A549 (cell line): Measurements from ENCODE around the gene KIT. TPM values are rescaled to one million over a fixed set of nuclear protein-coding genes. Genes with fewer than 3 reads are reported as not detected.

Experiments used
- ATAC-seq, 2 experiments: fragments of 200-7000 bp in 1 of 2; fragments of >200 bp in 1 of 2; cut with Nextera tagmentation in 1 of 2; cut with Tn5 transposase in 1 of 2; 3 replicates each; pipeline versions ENCODE4 v1.8.0 to v1.9.1; 2018 to 2020; ENCODE audit warnings: mild to moderate bottlenecking in 1 of 2, moderate library complexity in 1 of 2
- CTCF ChIA-PET: fragments of 300-600 bp; sonication (Branson Sonifier 250); formaldehyde crosslinking; extraction: SDS; loops from one replicate; lab custom pipeline; 2021; ENCODE audit warnings: antibody characterized with exemption, inconsistent platforms; lab: Yijun Ruan, JAX
- POLR2A ChIA-PET: fragments of 350-600 bp; formaldehyde crosslinking; extraction: SDS; loops from one replicate; lab custom pipeline; 2021; ENCODE audit warnings: antibody characterized with exemption, inconsistent platforms; lab: Yijun Ruan, JAX
- DNase-seq, 2 experiments: peaks; one replicate each; pipeline versions ENCODE4 v3.0.0 to v3.0.0-alpha.2; 2011 to 2016; ENCODE audit warnings: low read depth in 1 of 2, low spot score in 1 of 2
- FAIRE-seq: peaks from 2 replicates; lab custom pipeline; 2011; peaks lifted over from hg19 to GRCh38; lab: Jason Lieb, UNC
- H3K27ac ChIP-seq, 2 experiments: fragments of >200 bp; sonication (Bioruptor Twin); formaldehyde crosslinking; 3 replicates each; pipeline ENCODE4 v1.5.1; 2016 to 2017
- H3K4me1 ChIP-seq: fragments of >200 bp; sonication (Bioruptor Twin); formaldehyde crosslinking; 3 replicates; pipeline ENCODE4 v1.6.1; 2016
- H3K4me2 ChIP-seq: fragments of >200 bp; sonication (Bioruptor Twin); formaldehyde crosslinking; 3 replicates; pipeline ENCODE4 v1.6.1; 2016
- H3K4me3 ChIP-seq: fragments of >200 bp; sonication (Bioruptor Twin); formaldehyde crosslinking; 3 replicates; pipeline ENCODE4 v1.5.1; 2016
- H3K9me3 ChIP-seq: fragments of >200 bp; sonication (Bioruptor Twin); formaldehyde crosslinking; 3 replicates; pipeline ENCODE4 v1.6.1; 2016
- FOSL2 ChIP-seq, 2 experiments: fragments of 450-650 bp in 1 of 2; fragments of >200 bp in 1 of 2; sonication (Bioruptor Twin) in 1 of 2; formaldehyde crosslinking; IDR thresholded peaks; 2 replicates each; pipeline versions ENCODE4 v1.5.0 to v1.6.1; 2016 to 2020; ENCODE audit warnings: mild to moderate bottlenecking in 1 of 2, moderate library complexity in 1 of 2
- KDM5A ChIP-seq: fragments of 200-600 bp; sonication (generic); IDR thresholded peaks from 2 replicates; pipeline ENCODE4 v1.6.1; 2016; ENCODE audit warnings: antibody characterized with exemption, mild to moderate bottlenecking
- MAX ChIP-seq: IDR thresholded peaks from 2 replicates; pipeline ENCODE4 v1.6.1; 2012
- MYC ChIP-seq: IDR thresholded peaks from 2 replicates; pipeline ENCODE4 v1.6.1; 2012; ENCODE audit warnings: mild to moderate bottlenecking, inconsistent platforms, low read length, improper control_type of control experiment, borderline replicate concordance
- NFE2L2 ChIP-seq: fragments of 150-350 bp; conservative IDR thresholded peaks from 2 replicates; pipeline ENCODE4 v1.6.1; 2014; ENCODE audit warnings: low read length
- SREBF2 ChIP-seq: fragments of 450-650 bp; IDR thresholded peaks from 2 replicates; pipeline ENCODE4 v1.6.1; 2014; ENCODE audit warnings: mild to moderate bottlenecking, moderate library complexity
- USF2 ChIP-seq: fragments of 450-650 bp; IDR thresholded peaks from 2 replicates; pipeline ENCODE4 v1.6.1; 2014; ENCODE audit warnings: antibody characterized with exemption
- ZC3H11A ChIP-seq: fragments of 450-650 bp; IDR thresholded peaks from 2 replicates; pipeline ENCODE4 v1.6.1; 2014; ENCODE audit warnings: antibody characterized with exemption, mild to moderate bottlenecking
- ZSCAN20 ChIP-seq: fragments of 250-450 bp; sonication (Bioruptor Pico); IDR thresholded peaks from 2 replicates; pipeline ENCODE4 v1.8.0; 2022; ENCODE audit warnings: mild to moderate bottlenecking, moderate library complexity
- WGBS: methylation state at CpG from one replicate; pipeline ENCODE4 v1.1.6; 2017; ENCODE audit errors: missing lambda C conversion rate; 5-methylcytosine and 5-hydroxymethylcytosine counted together
- polyA plus RNA-seq, 4 experiments: library from polyadenylated mRNA; depleted of rRNA in 3 of 4; stranded (reverse); fragments of >200 nt; fragmentation: RNase III in 1 of 4; extraction: RNeasy Plus Mini Kit Qiagen cat#74134 plus additional on column Dnase treatment in 1 of 4; gene quantifications; 2 replicates in 3 of 4; 3 replicates in 1 of 4; pipeline ENCODE4 v1.2.3, GENCODE V29; 2011 to 2017

Gene KIT
- polyA plus RNA-seq, 2 of the 4 experiments (the other 2 are of a cell fraction) = not detected

- no peak for TF ChIP-seq ZC3H11A
- TF ChIP-seq ZSCAN20 (CRISPR knock-in tag) = no peak
- no peak for TF ChIP-seq SREBF2
These were observed 125.8 kb downstream of the KIT start (continued) for GRCh38 chr4:54783402-54784110.

GRCh38 chr4:54784161-54784671, 126.5 kb downstream of the KIT start:
- Histone ChIP-seq H3K9me3 (no peaks in the 10 kb centered on the region), H3K4me1 (no peaks in the 10 kb centered on the region), H3K4me3 (no peak overlapping the region), H3K27ac (no peak overlapping the region), H3K4me2 (no peak overlapping the region)
- CTCF ChIA-PET = no interaction called here
- ATAC-seq (no peak), DNase-seq (no peak), FAIRE-seq (no peak)
- POLR2A ChIA-PET = no interaction called here
- TF ChIP-seq MAX (no peak), MYC (no peak), USF2 (no peak), NFE2L2 (no peak), FOSL2 (IDR thresholded peaks at IDR 0.05) (no peak), FOSL2 (CRISPR knock-in tag; IDR thresholded peaks at IDR 0.05) (no peak), KDM5A (no peak)
- WGBS = 31% methylated on average over 14 of the region's 14 CpGs
